IMR-90 (cell line): ENCODE results near the gene NAP1L5. TPM values are rescaled to one million over a fixed set of nuclear protein-coding genes. Genes with fewer than 3 reads are reported as not detected.

Experiments
- ATAC-seq: fragments of 200-7000 bp; cut with Tn5 transposase; 2 replicates; pipeline ENCODE4 v1.9.1; 2020; ENCODE audit warnings: low read depth, mild to moderate bottlenecking, moderate library complexity
- BruUV-seq: library from RNA; stranded (reverse); fragments of 400-500 nt; replicated peaks from 2 replicates; lab custom pipeline; 2021; lab: Mats Ljungman, UMichigan
- CTCF ChIA-PET: fragments of 300-600 bp; formaldehyde crosslinking; extraction: SDS; loops from one replicate; lab custom pipeline; 2021; ENCODE audit warnings: antibody characterized with exemption; lab: Yijun Ruan, JAX
- POLR2A ChIA-PET: fragments of 300-600 bp; sonication (Branson Sonifier 250); formaldehyde crosslinking; loops from one replicate; lab custom pipeline; 2022; ENCODE audit warnings: antibody characterized with exemption; ENCODE audit not compliant: unreplicated experiment; lab: Charles Lee
- DNase-seq: peaks from one replicate; pipeline ENCODE4 v3.0.0; 2013
- H2AFZ ChIP-seq: replicated peaks from 2 replicates; pipeline ENCODE3; 2013; ENCODE audit warnings: low read length, mild to moderate bottlenecking; ENCODE audit not compliant: poor library complexity
- H2AK5ac ChIP-seq: 2 replicates; pipeline ENCODE4 v1.6.1; 2013; ENCODE audit warnings: low read depth, low read length, inconsistent platforms
- H2AK9ac ChIP-seq: replicated peaks from 2 replicates; pipeline ENCODE3; 2013; ENCODE audit warnings: mild to moderate bottlenecking, low read depth, low read length, moderate library complexity; ENCODE audit not compliant: poor library complexity
- H2BK120ac ChIP-seq: 2 replicates; pipeline ENCODE4 v1.6.1; 2013; ENCODE audit warnings: low read depth, low read length, inconsistent platforms
- H2BK15ac ChIP-seq: 3 replicates; pipeline ENCODE4 v1.6.1; 2013; ENCODE audit warnings: low read depth, low read length, inconsistent platforms
- H2BK20ac ChIP-seq: 2 replicates; pipeline ENCODE4 v1.6.1; 2013; ENCODE audit warnings: low read depth, mild to moderate bottlenecking, inconsistent platforms, low read length, moderate library complexity
- H2BK5ac ChIP-seq: 2 replicates; pipeline ENCODE4 v1.6.1; 2013; ENCODE audit warnings: mild to moderate bottlenecking, low read depth, low read length, inconsistent platforms; ENCODE audit not compliant: poor library complexity, severe bottlenecking
- H3K14ac ChIP-seq: replicated peaks from 2 replicates; pipeline ENCODE4 v1.6.1; 2013; ENCODE audit warnings: low read depth, low read length, inconsistent platforms
- H3K18ac ChIP-seq: 2 replicates; pipeline ENCODE4 v1.6.1; 2013; ENCODE audit warnings: low read depth, low read length, control low read depth
- H3K23ac ChIP-seq: 2 replicates; pipeline ENCODE4 v1.6.1; 2013; ENCODE audit warnings: low read depth, low read length, inconsistent platforms
- H3K27ac ChIP-seq: 2 replicates; pipeline ENCODE4 v1.5.1; 2013; ENCODE audit warnings: mild to moderate bottlenecking, control low read depth, low read length; ENCODE audit not compliant: insufficient read depth
- H3K27me3 ChIP-seq: 2 replicates; pipeline ENCODE4 v1.6.1; 2013; ENCODE audit warnings: low read length; ENCODE audit not compliant: control insufficient read depth, insufficient read depth
- H3K36me3 ChIP-seq: 2 replicates; pipeline ENCODE4 v1.6.1; 2013; ENCODE audit warnings: low read length, mixed read lengths; ENCODE audit not compliant: control insufficient read depth, insufficient read depth
- H3K4ac ChIP-seq: 2 replicates; pipeline ENCODE4 v1.6.1; 2013; ENCODE audit warnings: low read depth, low read length, inconsistent platforms
- H3K4me1 ChIP-seq: 2 replicates; pipeline ENCODE4 v1.6.1; 2013; ENCODE audit warnings: low read length, mixed read lengths; ENCODE audit not compliant: control insufficient read depth, insufficient read depth
- H3K4me2 ChIP-seq: 2 replicates; pipeline ENCODE4 v1.6.1; 2013; ENCODE audit warnings: low read depth, mild to moderate bottlenecking, control low read depth, low read length, moderate library complexity
- H3K4me3 ChIP-seq: 2 replicates; pipeline ENCODE4 v1.5.1; 2013; ENCODE audit warnings: low read depth, mild to moderate bottlenecking, control low read depth, low read length, moderate library complexity; ENCODE audit not compliant: insufficient read depth
- H3K56ac ChIP-seq: 2 replicates; pipeline ENCODE4 v1.6.1; 2013; ENCODE audit warnings: low read length, inconsistent platforms; ENCODE audit not compliant: insufficient read depth; ENCODE audit errors: extremely low read depth
- H3K79me1 ChIP-seq, 2 experiments: 2 replicates each; pipeline ENCODE4 v1.6.1; 2013; ENCODE audit warnings: low read length in 2 of 2, inconsistent platforms in 1 of 2, low read depth in 1 of 2
- H3K9ac ChIP-seq: 2 replicates; pipeline ENCODE4 v1.6.1; 2013; ENCODE audit warnings: low read depth, low read length, control low read depth
- H3K9me1 ChIP-seq: 2 replicates; pipeline ENCODE4 v1.6.1; 2013; ENCODE audit warnings: low read length, inconsistent platforms; ENCODE audit not compliant: insufficient read depth
- H3K9me3 ChIP-seq: 2 replicates; pipeline ENCODE4 v1.6.1; 2013; ENCODE audit warnings: low read length; ENCODE audit not compliant: control insufficient read depth, insufficient read depth
- H4K20me1 ChIP-seq: 2 replicates; pipeline ENCODE4 v1.6.1; 2013; ENCODE audit warnings: low read length, inconsistent platforms; ENCODE audit not compliant: insufficient read depth
- H4K5ac ChIP-seq: 2 replicates; pipeline ENCODE4 v1.6.1; 2013; ENCODE audit warnings: mild to moderate bottlenecking, low read depth, low read length, control low read depth
- H4K8ac ChIP-seq, 2 experiments: 2 replicates each; pipeline ENCODE4 v1.6.1; 2013; ENCODE audit warnings: low read depth in 2 of 2, low read length in 2 of 2, control low read depth in 1 of 2, inconsistent platforms in 1 of 2
- H4K91ac ChIP-seq: 2 replicates; pipeline ENCODE4 v1.6.1; 2013; ENCODE audit warnings: low read depth, low read length, inconsistent platforms; ENCODE audit not compliant: insufficient read depth
- BHLHE40 ChIP-seq: fragments of 150-350 bp; IDR thresholded peaks from 2 replicates; pipeline ENCODE4 v1.6.1; 2016; ENCODE audit warnings: mild to moderate bottlenecking, low read depth, low read length
- CEBPB ChIP-seq: IDR thresholded peaks from 2 replicates; pipeline ENCODE4 v1.6.1; 2012; ENCODE audit warnings: low read depth, low read length, improper control_type of control experiment
- CHD1 ChIP-seq: IDR thresholded peaks from 2 replicates; pipeline ENCODE4 v1.6.1; 2012; ENCODE audit warnings: low read depth, low read length, improper control_type of control experiment
- MAFK ChIP-seq: IDR thresholded peaks from 2 replicates; pipeline ENCODE4 v1.6.1; 2012; ENCODE audit warnings: low read depth, low read length, improper control_type of control experiment
- MAZ ChIP-seq: IDR thresholded peaks from 2 replicates; pipeline ENCODE4 v1.6.1; 2012; ENCODE audit warnings: low read depth, mild to moderate bottlenecking, low read length, improper control_type of control experiment, moderate library complexity, borderline replicate concordance
- MXI1 ChIP-seq: IDR thresholded peaks from 2 replicates; pipeline ENCODE4 v1.6.1; 2012; ENCODE audit warnings: low read depth, mild to moderate bottlenecking, low read length, moderate library complexity, borderline replicate concordance
- NFE2L2 ChIP-seq: fragments of 150-350 bp; IDR thresholded peaks from 2 replicates; pipeline ENCODE4 v1.6.1; 2016; ENCODE audit warnings: low read depth, mild to moderate bottlenecking, low read length
- RCOR1 ChIP-seq: IDR thresholded peaks from 2 replicates; pipeline ENCODE4 v1.6.1; 2012; ENCODE audit warnings: mild to moderate bottlenecking, low read length, improper control_type of control experiment; ENCODE audit not compliant: insufficient replicate concordance
- WGBS, 2 experiments: methylation state at CpG; one replicate each; pipeline versions ENCODE4 v1.1.5 to v1.1.7; 2013; ENCODE audit warnings: missing lambda C conversion rate in 2 of 2; ENCODE audit not compliant: insufficient read length in 1 of 2; ENCODE audit errors: extremely low coverage in 2 of 2; 5-methylcytosine and 5-hydroxymethylcytosine counted together
- dilution Hi-C: fragments of 300-500 bp; cut with HindIII; formaldehyde crosslinking; loops from one replicate; pipeline ENCODE4 v1.14.3; 2018; ENCODE audit warnings: low sequenced_read_pairs; ENCODE audit not compliant: unreplicated experiment
- in situ Hi-C: fragments of 300-500 bp; cut with MboI; formaldehyde crosslinking; loops from 3 replicates; pipeline ENCODE4 v1.14.3; 2019; ENCODE audit warnings: low sequenced_read_pairs, inconsistent platforms, mixed read lengths
- intact Hi-C: fragments of 100-400 bp; cut with micrococcal nuclease; formaldehyde crosslinking; loops from 2 replicates; pipeline ENCODE4 v1.10.0; 2022
- polyA plus RNA-seq, 3 experiments: library from polyadenylated mRNA; depleted of rRNA; stranded (reverse); fragments of >200 nt; gene quantifications; 2 replicates each; pipeline ENCODE4 v1.2.3, GENCODE V29; 2012; ENCODE audit warnings: low replicate concordance in 1 of 3
- total RNA-seq: library from RNA; depleted of rRNA; stranded (reverse); fragments of >200 nt; gene quantifications from 2 replicates; pipeline ENCODE4 v1.2.3, GENCODE V29; 2012
- TF ChIP-seq, protein P1 (sequence below): conservative IDR thresholded peaks from 2 replicates; pipeline ENCODE4 v1.5.1; 2012; ENCODE audit warnings: mild to moderate bottlenecking, low read depth, low read length, improper control_type of control experiment
- TF ChIP-seq, protein P2 (sequence below): fragments of 150-350 bp; IDR thresholded peaks from 2 replicates; pipeline ENCODE4 v1.6.1; 2017; ENCODE audit warnings: mild to moderate bottlenecking, antibody characterized with exemption, low read length, low read depth
- TF ChIP-seq, protein P3 (sequence below): fragments of 150-350 bp; IDR thresholded peaks from 2 replicates; pipeline ENCODE4 v1.6.1; 2016; ENCODE audit warnings: low read depth, mild to moderate bottlenecking, low read length, moderate library complexity, borderline replicate concordance

NAP1L5 gene
- total and polyA plus RNA-seq, 2 of the 4 experiments (the other 2 are of a cell fraction) = 3.9 to 5.3 TPM

DNA sequence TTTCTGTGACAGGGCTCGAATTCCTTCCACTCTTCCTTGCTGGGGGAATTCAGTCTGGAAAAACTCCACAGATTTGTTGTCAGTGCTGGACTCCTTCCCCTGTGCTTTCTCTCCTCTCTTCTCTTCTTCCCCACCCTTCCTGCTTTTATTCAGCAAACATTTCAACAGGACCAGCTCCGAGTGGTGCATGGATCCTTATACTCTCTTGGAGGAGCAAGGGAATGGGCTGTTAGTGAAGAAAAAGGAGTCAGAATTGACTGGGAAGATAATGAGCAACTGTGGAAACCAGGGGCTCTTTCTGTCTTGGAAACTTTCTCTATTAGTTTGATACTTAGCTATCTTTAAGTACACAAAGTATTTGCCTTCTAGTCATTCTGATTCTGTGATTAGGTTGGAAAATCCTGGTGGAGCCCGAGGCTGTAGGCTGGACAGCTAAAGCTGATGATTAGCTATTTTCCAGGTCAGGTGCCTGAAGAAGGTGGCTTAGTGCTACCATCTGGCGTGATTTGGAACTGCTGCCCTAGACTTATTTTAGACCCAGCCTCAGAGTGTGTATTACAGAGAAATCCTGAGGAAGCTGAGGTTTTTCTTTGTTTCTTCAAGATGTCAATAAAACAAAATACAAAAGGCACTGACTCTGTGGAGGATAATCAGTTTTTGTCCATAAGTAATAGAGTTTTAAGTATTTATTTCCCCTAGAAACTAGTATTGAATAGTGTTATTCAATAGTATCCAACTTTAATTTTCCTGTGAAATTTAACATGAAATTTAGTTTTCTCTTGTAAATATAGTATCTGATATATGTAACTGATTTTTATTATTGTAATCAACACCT lies 38.4 kb downstream of the NAP1L5 start (continued):
- TF ChIP-seq, protein P1, sequence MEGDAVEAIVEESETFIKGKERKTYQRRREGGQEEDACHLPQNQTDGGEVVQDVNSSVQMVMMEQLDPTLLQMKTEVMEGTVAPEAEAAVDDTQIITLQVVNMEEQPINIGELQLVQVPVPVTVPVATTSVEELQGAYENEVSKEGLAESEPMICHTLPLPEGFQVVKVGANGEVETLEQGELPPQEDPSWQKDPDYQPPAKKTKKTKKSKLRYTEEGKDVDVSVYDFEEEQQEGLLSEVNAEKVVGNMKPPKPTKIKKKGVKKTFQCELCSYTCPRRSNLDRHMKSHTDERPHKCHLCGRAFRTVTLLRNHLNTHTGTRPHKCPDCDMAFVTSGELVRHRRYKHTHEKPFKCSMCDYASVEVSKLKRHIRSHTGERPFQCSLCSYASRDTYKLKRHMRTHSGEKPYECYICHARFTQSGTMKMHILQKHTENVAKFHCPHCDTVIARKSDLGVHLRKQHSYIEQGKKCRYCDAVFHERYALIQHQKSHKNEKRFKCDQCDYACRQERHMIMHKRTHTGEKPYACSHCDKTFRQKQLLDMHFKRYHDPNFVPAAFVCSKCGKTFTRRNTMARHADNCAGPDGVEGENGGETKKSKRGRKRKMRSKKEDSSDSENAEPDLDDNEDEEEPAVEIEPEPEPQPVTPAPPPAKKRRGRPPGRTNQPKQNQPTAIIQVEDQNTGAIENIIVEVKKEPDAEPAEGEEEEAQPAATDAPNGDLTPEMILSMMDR = peak; percentile 69
- no peak for TF ChIP-seq MAFK

DNA sequence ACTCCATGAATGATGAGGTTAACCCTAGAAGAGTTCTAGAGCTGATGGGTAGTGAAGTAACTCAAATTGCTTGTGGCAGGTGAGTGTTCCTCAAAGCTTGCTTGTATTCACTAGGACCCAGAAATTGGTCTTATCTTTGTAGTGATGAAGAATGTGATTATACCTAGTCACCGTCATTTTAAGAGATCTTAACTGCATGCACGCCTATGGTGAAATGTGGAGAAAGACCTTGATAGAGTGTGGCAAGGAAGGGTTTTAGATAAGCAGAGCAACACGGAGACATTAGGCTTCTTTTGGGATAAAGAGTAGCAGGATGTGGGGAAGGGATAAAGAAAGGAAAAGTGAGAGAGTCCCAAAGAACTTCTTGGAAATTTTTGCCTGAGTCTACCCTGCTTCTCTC lies 42.4 kb downstream of the NAP1L5 start:
- TF ChIP-seq, protein P2, sequence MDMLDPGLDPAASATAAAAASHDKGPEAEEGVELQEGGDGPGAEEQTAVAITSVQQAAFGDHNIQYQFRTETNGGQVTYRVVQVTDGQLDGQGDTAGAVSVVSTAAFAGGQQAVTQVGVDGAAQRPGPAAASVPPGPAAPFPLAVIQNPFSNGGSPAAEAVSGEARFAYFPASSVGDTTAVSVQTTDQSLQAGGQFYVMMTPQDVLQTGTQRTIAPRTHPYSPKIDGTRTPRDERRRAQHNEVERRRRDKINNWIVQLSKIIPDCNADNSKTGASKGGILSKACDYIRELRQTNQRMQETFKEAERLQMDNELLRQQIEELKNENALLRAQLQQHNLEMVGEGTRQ = no peak
- no peak for TF ChIP-seq CEBPB
- no peak for TF ChIP-seq RCOR1
- TF ChIP-seq MAZ = no peak
- TF ChIP-seq MXI1 = no peak
- TF ChIP-seq MAFK = no peak
- TF ChIP-seq, protein P3, sequence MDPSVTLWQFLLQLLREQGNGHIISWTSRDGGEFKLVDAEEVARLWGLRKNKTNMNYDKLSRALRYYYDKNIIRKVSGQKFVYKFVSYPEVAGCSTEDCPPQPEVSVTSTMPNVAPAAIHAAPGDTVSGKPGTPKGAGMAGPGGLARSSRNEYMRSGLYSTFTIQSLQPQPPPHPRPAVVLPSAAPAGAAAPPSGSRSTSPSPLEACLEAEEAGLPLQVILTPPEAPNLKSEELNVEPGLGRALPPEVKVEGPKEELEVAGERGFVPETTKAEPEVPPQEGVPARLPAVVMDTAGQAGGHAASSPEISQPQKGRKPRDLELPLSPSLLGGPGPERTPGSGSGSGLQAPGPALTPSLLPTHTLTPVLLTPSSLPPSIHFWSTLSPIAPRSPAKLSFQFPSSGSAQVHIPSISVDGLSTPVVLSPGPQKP = no peak
- TF ChIP-seq NFE2L2 = no peak
- no peak for TF ChIP-seq BHLHE40
- TF ChIP-seq CHD1 = no peak
- Histone ChIP-seq H3K36me3 (peaks cover 4% of the 10 kb centered on the region), H3K9me1 (peaks cover 8% of the 10 kb centered on the region; the same call in 1 of the 2 replicates), H3K18ac (no peak overlapping the region), H2BK20ac (no peak overlapping the region), H2AK5ac (no peak overlapping the region), H2BK5ac (no peak overlapping the region), H3K79me1 (peaks cover 0 to 14% of the 10 kb centered on the region in 2 experiments; a peak in 2 of 4 replicates), H3K23ac (no peak overlapping the region), H3K4me2 (no peak overlapping the region), H2BK15ac (no peak overlapping the region), H3K4me1 (peaks cover 3% of the 10 kb centered on the region), H4K5ac (no peak overlapping the region), H3K27ac (no peak overlapping the region), H4K20me1 (no peaks in the 10 kb centered on the region), H2AK9ac (no peak overlapping the region), H3K27me3 (no peaks in the 10 kb centered on the region), H2AFZ (no peak overlapping the region), H3K56ac (no peak overlapping the region), H3K14ac (no peak overlapping the region), H3K9ac (no peak overlapping the region), H3K4ac (no peak overlapping the region), H4K8ac (no peak overlapping the region), H3K9me3 (no peaks in the 10 kb centered on the region), H2BK120ac (no peak overlapping the region), H3K4me3 (no peak overlapping the region), H4K91ac (no peak overlapping the region)
- DNase-seq = no peak
- ATAC-seq = no peak
- CTCF ChIA-PET = no interaction called here
- WGBS, 2 experiments = no CpG with 5 or more reads among the region's 3 CpGs
- no TSS peak for BruUV-seq
- in situ Hi-C loops (loop anchor here (5.0 kb wide), 1 partner anchor 118 kb away; no protein-coding TSS in a partner anchor), dilution Hi-C loops (no loop called here), intact Hi-C loops (no loop called here)
- POLR2A ChIA-PET = no interaction called here
